ENCODE measurements around the gene LIN9. TPM values are rescaled to one million over a fixed set of nuclear protein-coding genes. Genes with fewer than 3 reads are reported as not detected.

LIN9 gene
- total RNA-seq, 4 donors from 2014 or later, result 2.1 to 4.7 (median 2.8) TPM

DNA sequence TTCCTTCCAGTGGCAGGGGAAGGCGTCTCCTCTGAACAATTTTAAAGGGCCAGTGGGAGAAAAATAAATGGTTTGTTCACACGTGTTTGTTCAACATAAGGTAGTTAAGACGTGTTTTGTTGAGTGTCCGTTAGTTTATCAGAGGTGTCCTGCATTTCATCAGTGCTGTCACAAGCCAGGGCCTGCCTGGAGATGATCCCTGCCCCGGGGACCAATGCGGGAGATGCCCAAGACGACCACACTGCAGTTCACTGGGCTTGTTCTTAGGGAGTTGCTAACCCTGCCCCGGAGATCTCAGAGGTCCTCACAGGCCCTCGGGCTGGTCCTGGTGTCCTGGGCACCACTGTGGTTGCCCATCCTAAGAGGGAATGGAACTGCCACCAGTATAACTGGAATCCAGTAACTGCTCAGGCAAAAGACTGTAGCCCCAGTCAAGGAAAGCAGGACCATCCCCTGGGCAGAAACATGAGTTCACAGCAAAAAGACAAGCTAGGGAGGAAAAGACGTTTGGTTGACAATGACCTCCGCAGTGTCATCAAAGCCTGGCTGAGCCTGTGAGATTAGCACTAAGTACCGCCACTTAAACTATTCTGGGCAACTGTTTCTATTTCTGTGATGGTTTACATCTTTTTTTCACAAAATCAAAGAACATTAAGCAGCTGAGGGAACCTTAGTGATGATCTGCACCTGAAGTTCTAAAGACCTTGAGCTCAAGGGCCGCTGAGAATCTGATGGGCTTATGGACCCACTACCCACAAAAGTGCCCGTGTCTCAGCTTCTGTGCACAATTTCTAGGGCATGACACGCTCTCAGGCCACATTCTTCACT is 44.9 kb upstream of the LIN9 start:
- Histone ChIP-seq H3K36me3 (no peaks in the 10 kb centered on the region), H3K4me1 (peaks cover 12 to 16% of the 10 kb centered on the region in 2 donors), H3K27ac (no peak overlapping the region), H3K9me3 (no peaks in the 10 kb centered on the region), H3K27me3 (no peaks in the 10 kb centered on the region), H3K4me3 (no peak overlapping the region)
- DNase-seq (no peak), ATAC-seq (no peak)
- TF ChIP-seq, protein P1, sequence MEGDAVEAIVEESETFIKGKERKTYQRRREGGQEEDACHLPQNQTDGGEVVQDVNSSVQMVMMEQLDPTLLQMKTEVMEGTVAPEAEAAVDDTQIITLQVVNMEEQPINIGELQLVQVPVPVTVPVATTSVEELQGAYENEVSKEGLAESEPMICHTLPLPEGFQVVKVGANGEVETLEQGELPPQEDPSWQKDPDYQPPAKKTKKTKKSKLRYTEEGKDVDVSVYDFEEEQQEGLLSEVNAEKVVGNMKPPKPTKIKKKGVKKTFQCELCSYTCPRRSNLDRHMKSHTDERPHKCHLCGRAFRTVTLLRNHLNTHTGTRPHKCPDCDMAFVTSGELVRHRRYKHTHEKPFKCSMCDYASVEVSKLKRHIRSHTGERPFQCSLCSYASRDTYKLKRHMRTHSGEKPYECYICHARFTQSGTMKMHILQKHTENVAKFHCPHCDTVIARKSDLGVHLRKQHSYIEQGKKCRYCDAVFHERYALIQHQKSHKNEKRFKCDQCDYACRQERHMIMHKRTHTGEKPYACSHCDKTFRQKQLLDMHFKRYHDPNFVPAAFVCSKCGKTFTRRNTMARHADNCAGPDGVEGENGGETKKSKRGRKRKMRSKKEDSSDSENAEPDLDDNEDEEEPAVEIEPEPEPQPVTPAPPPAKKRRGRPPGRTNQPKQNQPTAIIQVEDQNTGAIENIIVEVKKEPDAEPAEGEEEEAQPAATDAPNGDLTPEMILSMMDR (IDR thresholded peaks at IDR 0.05 in 4 of 5, conservative IDR thresholded peaks at IDR 0.05 in 1 of 5), result no peak
- in situ Hi-C loops (cut with MboI; ENCODE audit: low sequenced_read_pairs in 4 of 4), result no loop called here
- intact Hi-C loops (cut with DNase I; ENCODE audit: low total_unique reads), result no loop called here

- no peaks in the 10 kb centered on the region for H3K36me3 ChIP-seq
- H3K27ac ChIP-seq, result no peak overlapping the region
- no peak for TF ChIP-seq POLR2A (IDR thresholded peaks at IDR 0.05)
- TF ChIP-seq, protein P1 (IDR thresholded peaks at IDR 0.05 in 4 of 5, conservative IDR thresholded peaks at IDR 0.05 in 1 of 5), result no peak
- in situ Hi-C loops (cut with MboI; ENCODE audit: low sequenced_read_pairs in 4 of 4), result no loop called here
- ATAC-seq (no peak), DNase-seq (no peak)
- H3K27me3 ChIP-seq, result no peaks in the 10 kb centered on the region
- intact Hi-C loops (cut with DNase I; ENCODE audit: low total_unique reads), result no loop called here
- H3K4me3 ChIP-seq, result no peak overlapping the region
- H3K4me1 ChIP-seq, result peaks cover 10 to 13% of the 10 kb centered on the region in 2 donors
- H3K9me3 ChIP-seq, result no peaks in the 10 kb centered on the region
These were observed 42.7 kb upstream of the LIN9 start for GRCh38 chr1:226351709-226352108.

- intact Hi-C loops (cut with DNase I; ENCODE audit: low total_unique reads), result no loop called here
- DNase-seq, result no peak
- H3K4me3 ChIP-seq, result no peak overlapping the region
These were observed 41.5 kb upstream of the LIN9 start for GRCh38 chr1:226350519-226350865.

GRCh38 chr1:226349801-226350518 is 41.0 kb upstream of the LIN9 start:
- Histone ChIP-seq H3K9me3 (no peaks in the 10 kb centered on the region), H3K36me3 (no peaks in the 10 kb centered on the region), H3K27me3 (no peaks in the 10 kb centered on the region), H3K27ac (no peak overlapping the region), H3K4me1 (no peaks in the 10 kb centered on the region), H3K4me3 (no peak overlapping the region)
- DNase-seq (no peak), ATAC-seq (no peak)
- intact Hi-C loops (cut with DNase I; ENCODE audit: low total_unique reads), result no loop called here
- in situ Hi-C loops (cut with MboI; ENCODE audit: low sequenced_read_pairs in 4 of 4), result no loop called here
- TF ChIP-seq, protein P1 (IDR thresholded peaks at IDR 0.05 in 4 of 5, conservative IDR thresholded peaks at IDR 0.05 in 1 of 5), result no peak
- TF ChIP-seq POLR2A (IDR thresholded peaks at IDR 0.05), result no peak

More at GRCh38 chr1:226350519-226350865, 41.5 kb upstream of the LIN9 start:
- ATAC-seq, result no peak
- TF ChIP-seq POLR2A (IDR thresholded peaks at IDR 0.05), result no peak
- TF ChIP-seq, protein P1 (IDR thresholded peaks at IDR 0.05 in 4 of 5, conservative IDR thresholded peaks at IDR 0.05 in 1 of 5), result no peak
- no peak overlapping the region for H3K27ac ChIP-seq
- no peaks in the 10 kb centered on the region for H3K9me3 ChIP-seq
- in situ Hi-C loops (cut with MboI; ENCODE audit: low sequenced_read_pairs in 4 of 4), result no loop called here
- peaks cover 0 to under 1% of the 10 kb centered on the region in 2 donors for H3K4me1 ChIP-seq
- no peaks in the 10 kb centered on the region for H3K36me3 ChIP-seq
- no peaks in the 10 kb centered on the region for H3K27me3 ChIP-seq
